ENCODE measurements around the gene TCP11L1.
A peak's percentile ranks its signal among the peaks of the same experiment; 100 is the strongest.

DNA sequence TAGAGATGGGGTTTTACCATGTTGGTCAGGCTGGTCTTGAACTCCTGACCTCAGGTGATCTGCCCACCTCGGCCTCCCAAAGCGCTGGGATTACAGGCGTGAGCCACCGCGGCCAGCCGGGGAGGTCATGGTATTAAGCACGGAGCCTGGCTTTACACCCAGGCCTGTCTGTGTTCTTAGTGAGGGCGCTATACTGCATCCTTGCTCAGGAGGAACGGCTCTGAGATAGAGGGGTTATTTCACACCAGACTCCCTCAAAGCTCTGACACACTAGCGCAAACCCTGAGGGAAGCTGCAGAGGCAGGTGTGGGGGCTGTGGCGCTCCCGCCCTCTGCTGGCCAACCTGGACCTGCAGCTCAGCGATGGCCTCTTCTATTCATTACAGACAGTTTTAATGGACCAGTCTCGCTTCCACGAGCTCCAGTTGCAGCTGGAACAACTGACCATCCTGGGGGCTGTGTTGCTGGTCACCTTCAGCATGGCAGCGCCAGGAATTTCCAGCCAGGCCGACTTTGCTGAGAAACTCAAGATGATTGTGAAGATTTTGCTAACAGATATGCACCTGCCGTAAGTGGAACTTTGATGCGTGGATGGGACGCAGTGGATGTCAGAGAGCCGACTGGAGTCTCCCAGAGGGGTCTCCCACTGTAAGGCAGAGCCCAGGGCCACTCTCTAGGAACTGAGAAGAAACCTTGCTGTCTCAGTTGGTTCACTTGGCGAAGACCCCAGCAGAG is 26.2 kb downstream of the TCP11L1 start:
- TF ChIP-seq, protein P1, sequence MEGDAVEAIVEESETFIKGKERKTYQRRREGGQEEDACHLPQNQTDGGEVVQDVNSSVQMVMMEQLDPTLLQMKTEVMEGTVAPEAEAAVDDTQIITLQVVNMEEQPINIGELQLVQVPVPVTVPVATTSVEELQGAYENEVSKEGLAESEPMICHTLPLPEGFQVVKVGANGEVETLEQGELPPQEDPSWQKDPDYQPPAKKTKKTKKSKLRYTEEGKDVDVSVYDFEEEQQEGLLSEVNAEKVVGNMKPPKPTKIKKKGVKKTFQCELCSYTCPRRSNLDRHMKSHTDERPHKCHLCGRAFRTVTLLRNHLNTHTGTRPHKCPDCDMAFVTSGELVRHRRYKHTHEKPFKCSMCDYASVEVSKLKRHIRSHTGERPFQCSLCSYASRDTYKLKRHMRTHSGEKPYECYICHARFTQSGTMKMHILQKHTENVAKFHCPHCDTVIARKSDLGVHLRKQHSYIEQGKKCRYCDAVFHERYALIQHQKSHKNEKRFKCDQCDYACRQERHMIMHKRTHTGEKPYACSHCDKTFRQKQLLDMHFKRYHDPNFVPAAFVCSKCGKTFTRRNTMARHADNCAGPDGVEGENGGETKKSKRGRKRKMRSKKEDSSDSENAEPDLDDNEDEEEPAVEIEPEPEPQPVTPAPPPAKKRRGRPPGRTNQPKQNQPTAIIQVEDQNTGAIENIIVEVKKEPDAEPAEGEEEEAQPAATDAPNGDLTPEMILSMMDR (IDR thresholded peaks at IDR 0.05), result peak; percentile 42 to 93 (median 90)
- no peak for TF ChIP-seq POLR2A (IDR thresholded peaks at IDR 0.05)
